OCI-LY1 (cell line): ENCODE results near the gene FMN1.
"Not testable (repeated sequence)": the region's sequence is repeated elsewhere in the genome, so short reads cannot be mapped to it uniquely, and the experiment has no call there.

Experiments used
- H2AFZ ChIP-seq: fragments of 200-600 bp; sonication (generic), shearing (Covaris generic); 2 replicates; pipeline ENCODE4 v1.6.0; 2014; ENCODE audit warnings: antibody characterized with exemption, mild to moderate bottlenecking, low read length
- H3F3A ChIP-seq: fragments of 200-600 bp; sonication (generic), shearing (Covaris generic); 2 replicates; pipeline ENCODE4 v1.6.0; 2014; ENCODE audit warnings: mild to moderate bottlenecking, antibody characterized with exemption, low read length, moderate library complexity; ENCODE audit not compliant: insufficient read depth
- H3K27ac ChIP-seq: fragments of 200-600 bp; sonication (generic); 2 replicates; pipeline ENCODE4 v1.5.1; 2014; ENCODE audit warnings: low read length, mixed run types, mild to moderate bottlenecking, low read depth; ENCODE audit not compliant: poor library complexity, severe bottlenecking
- H3K27me3 ChIP-seq: fragments of 200-600 bp; sonication (generic); 2 replicates; pipeline ENCODE4 v1.6.0; 2014; ENCODE audit warnings: antibody characterized with exemption, mild to moderate bottlenecking, low read length, moderate library complexity; ENCODE audit not compliant: insufficient read depth
- H3K36me3 ChIP-seq: fragments of 200-600 bp; sonication (generic); 2 replicates; pipeline ENCODE4 v1.6.1; 2014; ENCODE audit warnings: mild to moderate bottlenecking, antibody characterized with exemption, low read length, moderate library complexity, mixed read lengths; ENCODE audit not compliant: insufficient read depth
- H3K4me1 ChIP-seq: fragments of 200-600 bp; sonication (generic); 2 replicates; pipeline ENCODE4 v1.5.1; 2014; ENCODE audit warnings: mild to moderate bottlenecking, low read length, moderate library complexity; ENCODE audit not compliant: insufficient read depth, severe bottlenecking
- H3K4me2 ChIP-seq: fragments of 200-600 bp; sonication (generic), shearing (Covaris generic); 2 replicates; pipeline ENCODE4 v1.6.1; 2014; ENCODE audit warnings: low read length
- H3K4me3 ChIP-seq: fragments of 200-600 bp; sonication (generic); 2 replicates; pipeline ENCODE4 v1.5.1; 2014; ENCODE audit warnings: low read length, low read depth, mild to moderate bottlenecking, mixed read lengths; ENCODE audit not compliant: poor library complexity, severe bottlenecking
- H3K79me2 ChIP-seq: fragments of 200-600 bp; shearing (Covaris generic); 2 replicates; pipeline ENCODE4 v1.6.1; 2016; ENCODE audit warnings: mixed run types, low read length, mixed read lengths; ENCODE audit not compliant: insufficient read depth
- H3K9ac ChIP-seq: fragments of 200-600 bp; sonication (generic), shearing (Covaris generic); 2 replicates; pipeline ENCODE4 v1.6.1; 2014; ENCODE audit warnings: mild to moderate bottlenecking, low read length, mixed read lengths
- H3K9me2 ChIP-seq: fragments of 200-600 bp; sonication (generic), shearing (Covaris generic); 2 replicates; pipeline ENCODE4 v1.6.1; 2014; ENCODE audit warnings: low read depth, mild to moderate bottlenecking, low read length, mixed read lengths
- H3K9me3 ChIP-seq: fragments of 200-600 bp; shearing (Covaris generic); 2 replicates; pipeline ENCODE4 v1.6.1; 2014; ENCODE audit warnings: low read length, mixed read lengths
- H4K20me1 ChIP-seq: fragments of 200-600 bp; sonication (generic), shearing (Covaris generic); 2 replicates; pipeline ENCODE4 v1.6.0; 2016; ENCODE audit warnings: mild to moderate bottlenecking, low read length; ENCODE audit not compliant: insufficient read depth
- CTCF ChIP-seq: fragments of 200-600 bp; sonication (generic), shearing (Covaris generic); IDR thresholded peaks from 2 replicates; pipeline ENCODE4 v1.5.1; 2017; ENCODE audit warnings: mild to moderate bottlenecking, antibody characterized with exemption, low read length, moderate library complexity, mixed read lengths
- EZH2 ChIP-seq: fragments of 200-600 bp; sonication (generic), shearing (Covaris generic); IDR thresholded peaks from 2 replicates; pipeline ENCODE4 v1.8.0; 2017; ENCODE audit warnings: borderline replicate concordance, mixed run types, mild to moderate bottlenecking, antibody characterized with exemption, low read length, moderate library complexity, mixed read lengths

Gene FMN1

GRCh38 chr15:32952901-32953532 lies 241.5 kb downstream of the FMN1 start:
- Histone ChIP-seq H3K4me1 (no peaks in the 10 kb centered on the region), H3K4me3 (no peak overlapping the region), H3F3A (no peaks in the 10 kb centered on the region), H3K9ac (no peak overlapping the region), H3K27ac (no peak overlapping the region), H3K27me3 (no peaks in the 10 kb centered on the region), H3K36me3 (no peaks in the 10 kb centered on the region), H3K9me2 (no peaks in the 10 kb centered on the region), H3K79me2 (no peaks in the 10 kb centered on the region), H4K20me1 (no peaks in the 10 kb centered on the region), H3K9me3 (no peaks in the 10 kb centered on the region), H3K4me2 (no peak overlapping the region), H2AFZ (no peak overlapping the region)
- TF ChIP-seq CTCF (no peak), EZH2 (no peak)

- Histone ChIP-seq H3K27ac (no peak overlapping the region), H3K36me3 (no peaks in the 10 kb centered on the region), H3F3A (no peaks in the 10 kb centered on the region), H2AFZ (no peak overlapping the region), H3K4me2 (no peak overlapping the region), H3K4me1 (no peaks in the 10 kb centered on the region), H3K79me2 (no peaks in the 10 kb centered on the region), H3K27me3 (no peaks in the 10 kb centered on the region), H3K9ac (no peak overlapping the region), H3K9me3 (no peaks in the 10 kb centered on the region), H3K9me2 (no peaks in the 10 kb centered on the region), H4K20me1 (no peaks in the 10 kb centered on the region), H3K4me3 (no peak overlapping the region)
- no peak for TF ChIP-seq EZH2
- TF ChIP-seq CTCF: no peak
These were observed 242.6 kb downstream of the FMN1 start for GRCh38 chr15:32951736-32952464.

- not testable (repeated sequence) for H3K79me2 ChIP-seq, H3K4me3 ChIP-seq, H3K27ac ChIP-seq
These were observed 244.5 kb downstream of the FMN1 start for GRCh38 chr15:32950051-32950450.

GRCh38 chr15:32946210-32946609 lies 248.3 kb downstream of the FMN1 start:
- Histone ChIP-seq H3K9me2 (no peaks in the 10 kb centered on the region), H2AFZ (no peak overlapping the region), H3K4me2 (no peak overlapping the region), H3K9me3 (no peaks in the 10 kb centered on the region), H3K27me3 (no peaks in the 10 kb centered on the region), H3K4me3 (no peak overlapping the region), H3K27ac (no peak overlapping the region), H4K20me1 (no peaks in the 10 kb centered on the region), H3K4me1 (no peaks in the 10 kb centered on the region), H3K36me3 (no peaks in the 10 kb centered on the region), H3K79me2 (no peaks in the 10 kb centered on the region), H3F3A (no peaks in the 10 kb centered on the region), H3K9ac (no peak overlapping the region)
- TF ChIP-seq EZH2: no peak

More at GRCh38 chr15:32950051-32950450, 244.5 kb downstream of the FMN1 start:
- H3K27me3 ChIP-seq, H3K4me2 ChIP-seq, H2AFZ ChIP-seq, H3K36me3 ChIP-seq, H4K20me1 ChIP-seq, H3K9ac ChIP-seq, H3K9me2 ChIP-seq, H3K9me3 ChIP-seq, H3F3A ChIP-seq, H3K4me1 ChIP-seq: not testable (repeated sequence)
